ENCODE results near the gene RCOR2.

Gene RCOR2

GRCh38 chr11:63920939-63921417, 4.0 kb upstream of the RCOR2 start:
- TF ChIP-seq CTCF (IDR thresholded peaks at IDR 0.05; ENCODE audit: low read depth, low read length): peak; percentile 21; the same call in 1 of the 2 replicates
- Histone ChIP-seq H3K36me3 (no peaks in the 10 kb centered on the region), H3K27ac (peak overlapping the region; percentile 100), H3K9me3 (ENCODE audit: severe bottlenecking) (no peaks in the 10 kb centered on the region), H3K27me3 (ENCODE audit: insufficient read depth, low read depth, severe bottlenecking) (no peaks in the 10 kb centered on the region), H3K4me3 (ENCODE audit: low read depth, low read length) (no peak overlapping the region)
- DNase-seq: no peak

GRCh38 chr11:63920126-63920938, 3.4 kb upstream of the RCOR2 start:
- peak; percentile 76 for DNase-seq
- no peaks in the 10 kb centered on the region for H3K36me3 ChIP-seq
- H3K27ac ChIP-seq: peak overlapping the region; percentile 100
- no peak for TF ChIP-seq CTCF (IDR thresholded peaks at IDR 0.05; ENCODE audit: low read depth, low read length)
- no peaks in the 10 kb centered on the region for H3K27me3 ChIP-seq (ENCODE audit: insufficient read depth, low read depth, severe bottlenecking)
- peak overlapping the region; percentile 63 for H3K4me3 ChIP-seq (ENCODE audit: low read depth, low read length)
- H3K9me3 ChIP-seq (ENCODE audit: severe bottlenecking): no peaks in the 10 kb centered on the region

- H3K27ac ChIP-seq: peak overlapping the region; percentile 100
- peak overlapping the region; percentile 63 for H3K4me3 ChIP-seq (ENCODE audit: low read depth, low read length)
These were observed 2.5 kb upstream of the RCOR2 start for GRCh38 chr11:63919267-63920125.

GRCh38 chr11:63918507-63919191, 1.7 kb upstream of the RCOR2 start:
- peaks cover 16% of the 10 kb centered on the region for H3K36me3 ChIP-seq
- DNase-seq: peak; percentile 64
- peak overlapping the region; percentile 100 for H3K27ac ChIP-seq
- no peaks in the 10 kb centered on the region for H3K27me3 ChIP-seq (ENCODE audit: insufficient read depth, low read depth, severe bottlenecking)
- H3K4me3 ChIP-seq (ENCODE audit: low read depth, low read length): peak overlapping the region; percentile 63
- no peaks in the 10 kb centered on the region for H3K9me3 ChIP-seq (ENCODE audit: severe bottlenecking)
- no peak for TF ChIP-seq CTCF (IDR thresholded peaks at IDR 0.05; ENCODE audit: low read depth, low read length)

More at GRCh38 chr11:63919267-63920125, 2.5 kb upstream of the RCOR2 start:
- Histone ChIP-seq H3K9me3 (ENCODE audit: severe bottlenecking) (no peaks in the 10 kb centered on the region), H3K27me3 (ENCODE audit: insufficient read depth, low read depth, severe bottlenecking) (no peaks in the 10 kb centered on the region), H3K36me3 (peaks cover 8% of the 10 kb centered on the region)
- DNase-seq: peak; percentile 97
- no peak for TF ChIP-seq CTCF (IDR thresholded peaks at IDR 0.05; ENCODE audit: low read depth, low read length)

GRCh38 chr11:63917692-63918506, 935 bp upstream of the RCOR2 start:
- Histone ChIP-seq H3K4me3 (ENCODE audit: low read depth, low read length) (peak overlapping the region; percentile 63), H3K27ac (peak overlapping the region; percentile 100), H3K36me3 (peaks cover 21% of the 10 kb centered on the region), H3K27me3 (ENCODE audit: insufficient read depth, low read depth, severe bottlenecking) (no peaks in the 10 kb centered on the region), H3K9me3 (ENCODE audit: severe bottlenecking) (no peaks in the 10 kb centered on the region)
- no peak for TF ChIP-seq CTCF (IDR thresholded peaks at IDR 0.05; ENCODE audit: low read depth, low read length)
- DNase-seq: peak; percentile 94
